Activated T-cell treated with anti-CD3 and anti-CD28 coated beads for 48 hours (primary cell): Measurements from ENCODE around the gene EPO.
"Not testable (repeated sequence)": the region's sequence is repeated elsewhere in the genome, so short reads cannot be mapped to it uniquely, and the experiment has no call there.

Source experiments
- DNase-seq: peaks from one replicate; pipeline ENCODE4 v3.0.0-alpha.2; 2020; ENCODE audit warnings: low read depth

The EPO gene

GRCh38 chr7:100705753-100706671, 14.3 kb upstream of the EPO start, which contains the start of gene POP7:
POP7 (plus strand) TSS chr7:100706121; CDS start chr7:100706831, 710 bp downstream.
- DNase-seq = peak; percentile 99

DNA sequence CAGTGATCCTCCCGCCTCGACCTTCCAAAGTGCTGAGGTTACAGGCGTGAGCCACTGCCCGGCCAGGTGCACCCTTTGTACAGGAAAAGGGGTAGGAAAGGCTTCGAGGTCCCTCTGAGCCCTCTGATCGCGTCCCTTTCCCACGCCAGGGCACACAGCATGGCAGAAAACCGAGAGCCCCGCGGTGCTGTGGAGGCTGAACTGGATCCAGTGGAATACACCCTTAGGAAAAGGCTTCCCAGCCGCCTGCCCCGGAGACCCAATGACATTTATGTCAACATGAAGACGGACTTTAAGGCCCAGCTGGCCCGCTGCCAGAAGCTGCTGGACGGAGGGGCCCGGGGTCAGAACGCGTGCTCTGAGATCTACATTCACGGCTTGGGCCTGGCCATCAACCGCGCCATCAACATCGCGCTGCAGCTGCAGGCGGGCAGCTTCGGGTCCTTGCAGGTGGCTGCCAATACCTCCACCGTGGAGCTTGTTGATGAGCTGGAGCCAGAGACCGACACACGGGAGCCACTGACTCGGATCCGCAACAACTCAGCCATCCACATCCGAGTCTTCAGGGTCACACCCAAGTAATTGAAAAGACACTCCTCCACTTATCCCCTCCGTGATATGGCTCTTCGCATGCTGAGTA, 13.5 kb upstream of the EPO start:
- DNase-seq = no peak

DNA sequence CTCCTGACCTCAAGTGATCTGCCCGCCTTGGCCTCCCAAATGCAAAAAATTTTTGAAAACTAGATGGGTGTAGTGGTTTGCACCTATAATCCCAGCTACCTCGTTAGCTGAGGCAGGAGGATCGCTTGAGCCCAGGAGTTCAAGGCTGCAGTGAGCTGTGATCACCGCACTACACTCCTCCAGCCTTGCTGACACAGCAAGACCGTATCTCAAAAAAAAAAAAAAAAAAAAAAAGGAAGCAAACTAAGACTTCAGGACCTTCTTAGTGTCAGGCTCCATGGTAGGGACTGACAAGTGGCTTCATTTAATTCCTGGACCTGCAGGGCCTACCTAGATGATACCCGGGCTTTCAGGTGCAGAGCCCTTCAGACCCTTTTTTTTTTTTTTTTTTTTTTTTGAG, 11.9 kb upstream of the EPO start:
- DNase-seq = no peak

DNA sequence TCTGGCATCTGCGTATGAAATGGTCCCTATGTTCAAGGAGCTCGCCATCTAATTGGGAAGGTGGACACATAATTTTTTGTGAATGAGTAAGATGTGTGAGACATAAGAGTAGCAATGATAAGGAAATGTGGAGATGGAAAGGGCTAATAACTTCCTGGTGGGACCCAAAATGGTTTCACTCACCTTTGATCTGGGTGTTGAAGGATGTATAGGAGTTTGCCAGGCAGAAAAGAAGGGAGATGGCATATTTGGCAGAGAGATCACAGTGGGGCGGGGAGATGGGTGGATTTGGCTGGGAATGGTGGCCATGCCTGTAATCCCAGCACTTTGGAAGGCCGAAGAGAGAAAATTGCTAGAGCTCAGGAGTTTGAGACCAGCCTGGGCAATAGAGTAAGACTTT, 9.8 kb upstream of the EPO start:
- DNase-seq = no peak

GRCh38 chr7:100711369-100711768, 8.9 kb upstream of the EPO start:
- no peak for DNase-seq

GRCh38 chr7:100714725-100715124, 5.5 kb upstream of the EPO start:
- DNase-seq = no peak

DNA sequence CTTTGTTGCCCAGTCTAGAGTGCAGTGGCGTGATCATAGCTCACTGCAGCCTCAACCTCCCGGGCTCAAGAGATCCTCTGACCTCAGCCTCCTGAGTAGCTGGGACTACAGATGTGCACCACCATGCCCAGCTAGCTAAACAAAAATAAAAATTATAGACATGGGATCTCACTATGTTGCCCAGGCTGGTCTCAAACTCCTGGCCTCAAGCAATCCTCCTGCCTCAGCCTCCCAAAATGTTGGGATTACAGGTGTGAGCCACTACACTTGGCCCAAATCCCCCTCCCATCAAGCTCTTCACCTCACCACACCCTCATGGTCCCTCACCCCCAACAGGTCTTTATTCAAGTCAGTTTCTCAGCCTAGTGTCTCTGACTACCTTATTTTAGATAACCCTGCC, 3.2 kb upstream of the EPO start:
- not testable (repeated sequence) for DNase-seq

DNA sequence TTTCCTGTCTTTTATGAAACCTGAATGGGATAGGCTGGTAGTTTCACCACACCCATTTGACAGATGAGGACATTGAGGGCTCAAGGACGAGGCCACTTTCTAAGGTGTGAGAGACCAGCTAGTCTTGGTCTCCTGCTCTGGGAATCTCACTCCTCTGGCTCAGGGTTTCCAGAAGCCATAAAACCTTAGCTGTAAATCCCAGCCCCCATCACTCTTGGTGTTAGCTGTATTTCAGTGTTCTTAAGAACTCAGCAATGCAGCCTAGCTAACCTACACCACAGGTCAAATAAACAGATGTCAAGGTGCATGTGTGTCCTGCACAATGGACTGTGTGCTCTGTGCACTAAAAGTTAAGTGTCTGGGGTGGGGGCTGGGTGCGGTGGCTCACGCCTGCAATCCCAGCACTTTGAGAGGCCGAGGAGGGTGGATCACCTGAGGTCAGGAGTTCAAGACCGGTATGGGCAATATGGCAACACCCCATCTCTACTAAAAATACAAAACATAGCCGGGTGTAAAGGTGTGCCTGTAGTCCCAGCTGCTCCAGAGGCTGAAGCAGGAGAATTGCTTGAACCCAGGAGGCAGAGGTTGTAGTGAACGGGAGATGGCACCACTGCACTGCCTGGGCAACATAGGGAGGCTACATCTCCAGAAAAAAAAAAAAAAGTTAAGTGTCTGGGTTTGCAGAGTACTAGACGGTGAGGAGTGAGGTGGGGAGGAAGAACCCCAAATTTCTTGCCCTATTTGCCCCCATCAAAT, 567 bp upstream of the EPO start:
- no peak for DNase-seq

- no peak for DNase-seq
These were observed 620 bp downstream of the EPO start for GRCh38 chr7:100720671-100721504.

DNA sequence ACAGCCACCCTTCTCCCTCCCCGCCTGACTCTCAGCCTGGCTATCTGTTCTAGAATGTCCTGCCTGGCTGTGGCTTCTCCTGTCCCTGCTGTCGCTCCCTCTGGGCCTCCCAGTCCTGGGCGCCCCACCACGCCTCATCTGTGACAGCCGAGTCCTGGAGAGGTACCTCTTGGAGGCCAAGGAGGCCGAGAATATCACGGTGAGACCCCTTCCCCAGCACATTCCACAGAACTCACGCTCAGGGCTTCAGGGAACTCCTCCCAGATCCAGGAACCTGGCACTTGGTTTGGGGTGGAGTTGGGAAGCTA, 1.2 kb downstream of the EPO start:
- no peak for DNase-seq

DNA sequence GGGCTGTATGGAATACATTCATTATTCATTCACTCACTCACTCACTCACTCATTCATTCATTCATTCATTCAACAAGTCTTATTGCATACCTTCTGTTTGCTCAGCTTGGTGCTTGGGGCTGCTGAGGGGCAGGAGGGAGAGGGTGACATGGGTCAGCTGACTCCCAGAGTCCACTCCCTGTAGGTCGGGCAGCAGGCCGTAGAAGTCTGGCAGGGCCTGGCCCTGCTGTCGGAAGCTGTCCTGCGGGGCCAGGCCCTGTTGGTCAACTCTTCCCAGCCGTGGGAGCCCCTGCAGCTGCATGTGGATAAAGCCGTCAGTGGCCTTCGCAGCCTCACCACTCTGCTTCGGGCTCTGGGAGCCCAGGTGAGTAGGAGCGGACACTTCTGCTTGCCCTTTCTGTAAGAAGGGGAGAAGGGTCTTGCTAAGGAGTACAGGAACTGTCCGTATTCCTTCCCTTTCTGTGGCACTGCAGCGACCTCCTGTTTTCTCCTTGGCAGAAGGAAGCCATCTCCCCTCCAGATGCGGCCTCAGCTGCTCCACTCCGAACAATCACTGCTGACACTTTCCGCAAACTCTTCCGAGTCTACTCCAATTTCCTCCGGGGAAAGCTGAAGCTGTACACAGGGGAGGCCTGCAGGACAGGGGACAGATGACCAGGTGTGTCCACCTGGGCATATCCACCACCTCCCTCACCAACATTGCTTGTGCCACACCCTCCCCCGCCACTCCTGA, 2.4 kb downstream of the EPO start:
- no peak for DNase-seq

DNA sequence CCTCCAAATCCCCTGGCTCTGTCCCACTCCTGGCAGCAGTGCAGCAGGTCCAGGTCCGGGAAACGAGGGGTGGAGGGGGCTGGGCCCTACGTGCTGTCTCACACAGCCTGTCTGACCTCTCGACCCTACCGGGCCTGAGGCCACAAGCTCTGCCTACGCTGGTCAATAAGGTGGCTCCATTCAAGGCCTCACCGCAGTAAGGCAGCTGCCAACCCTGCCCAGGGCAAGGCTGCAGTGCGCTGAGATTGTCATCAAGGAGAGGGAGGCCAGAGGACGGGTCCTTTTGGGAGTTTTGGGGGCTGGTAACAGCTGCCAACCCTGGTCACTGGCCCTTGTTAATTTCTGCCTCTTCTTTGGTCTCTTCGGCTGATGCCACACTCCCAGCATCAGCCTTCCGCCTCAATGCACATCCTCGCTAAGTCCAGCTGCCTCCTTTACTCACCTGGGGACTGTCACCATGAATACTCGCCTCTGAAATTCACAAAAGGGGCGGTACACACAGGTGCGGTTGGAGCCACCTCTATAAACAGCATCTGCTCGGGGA, 3.5 kb downstream of the EPO start:
- DNase-seq = no peak

DNA sequence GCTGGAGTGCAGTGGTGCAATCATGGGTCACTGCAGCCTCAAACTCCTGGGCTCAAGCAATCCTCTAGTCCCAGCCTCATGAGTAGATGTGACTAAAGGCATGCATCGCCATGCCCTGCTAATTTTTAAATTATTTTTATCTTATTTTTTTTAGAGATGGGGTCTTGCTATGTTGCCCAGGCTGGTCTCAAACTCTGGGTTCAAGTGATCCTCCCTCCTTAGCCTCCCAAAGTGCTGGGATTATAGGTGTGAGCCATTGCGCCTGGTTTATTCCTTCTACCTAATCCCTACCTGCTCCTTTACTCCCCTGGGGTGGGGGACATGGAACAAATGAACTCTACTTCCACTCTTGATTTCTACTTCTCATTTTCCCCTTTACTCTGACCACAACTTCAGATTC, 4.1 kb downstream of the EPO start:
- DNase-seq = not testable (repeated sequence)

- DNase-seq = no peak
These were observed 6.9 kb downstream of the EPO start for GRCh38 chr7:100726996-100727761.

DNA sequence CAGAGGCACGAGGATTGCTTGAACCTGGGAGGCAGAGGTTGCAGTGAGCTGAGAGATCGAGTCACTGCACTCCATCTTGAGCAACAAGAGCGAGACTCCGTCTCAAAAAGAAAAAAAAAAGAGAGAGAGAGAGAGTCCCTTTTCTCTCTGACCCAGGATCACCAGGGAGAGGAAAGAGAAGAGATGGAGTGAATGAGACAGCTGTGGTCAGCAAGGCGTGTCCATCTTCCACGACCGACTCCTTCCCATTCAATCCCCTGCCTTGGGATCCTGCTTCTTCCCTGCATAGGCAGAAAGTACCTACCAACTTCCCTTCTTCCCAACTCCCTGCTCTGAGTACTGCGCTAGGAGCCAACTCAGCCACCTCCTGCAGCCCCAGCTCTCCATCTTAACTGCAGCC, 7.9 kb downstream of the EPO start:
- no peak for DNase-seq

DNA sequence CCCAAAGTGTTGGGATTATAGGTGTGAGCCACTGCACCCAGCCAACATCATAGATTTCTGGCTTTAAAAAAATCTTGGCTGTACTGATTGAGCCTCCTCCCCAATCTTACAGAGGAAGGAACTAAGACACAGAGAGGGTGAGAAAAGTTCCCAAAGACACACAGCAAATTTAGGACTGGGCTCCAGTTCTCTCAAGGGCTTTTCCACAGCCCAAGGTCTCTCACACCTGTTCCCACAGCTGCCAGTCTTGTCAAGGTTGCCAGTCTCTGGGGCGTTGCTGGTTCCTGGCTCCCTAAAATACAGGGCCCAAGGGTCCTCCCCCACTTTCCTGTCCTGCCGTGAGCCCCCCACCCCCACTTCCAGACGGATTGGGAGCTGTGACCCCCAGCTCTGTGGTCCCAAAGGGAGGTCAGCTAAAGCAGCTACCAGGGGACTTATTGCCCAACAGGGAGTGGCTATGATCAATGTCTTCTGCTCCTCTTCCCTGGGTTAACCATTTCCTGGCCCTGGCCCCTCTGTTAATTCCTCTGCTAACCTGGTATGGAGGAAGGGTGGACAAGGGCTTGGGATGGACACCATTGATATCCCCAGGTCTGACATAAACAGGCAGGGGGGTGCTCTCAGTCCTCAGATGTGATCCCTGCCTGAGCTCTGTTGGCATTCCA, 10.0 kb downstream of the EPO start:
- DNase-seq = no peak

- no peak for DNase-seq
These were observed 11.8 kb downstream of the EPO start for GRCh38 chr7:100731937-100732636.

- no peak for DNase-seq
These were observed 15.5 kb downstream of the EPO start for GRCh38 chr7:100735730-100736129.

DNA sequence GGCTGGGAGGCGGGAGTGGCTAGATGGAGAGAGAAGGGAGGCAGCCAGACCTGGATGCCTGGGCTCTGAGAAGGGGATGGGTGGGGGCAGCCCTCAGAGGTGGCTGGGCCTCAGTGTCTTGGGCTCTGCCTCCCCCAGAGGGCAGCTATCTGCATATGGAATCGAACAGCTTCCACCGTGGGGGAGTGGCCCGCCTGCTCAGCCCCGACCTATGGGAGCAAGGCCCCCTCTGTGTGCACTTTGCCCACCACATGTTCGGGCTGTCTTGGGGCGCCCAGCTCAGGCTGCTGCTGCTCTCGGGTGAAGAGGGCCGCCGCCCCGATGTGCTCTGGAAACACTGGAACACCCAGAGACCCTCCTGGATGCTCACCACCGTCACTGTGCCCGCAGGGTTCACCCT, 16.4 kb downstream of the EPO start:
- DNase-seq = no peak
